ENCODE data around the gene CCNY. TPM values are rescaled to one million over a fixed set of nuclear protein-coding genes. Genes with fewer than 3 reads are reported as not detected.

Gene CCNY
- total RNA-seq, 1 experiment from 2014 or later: 53.3 TPM

- DNase-seq (ENCODE audit: low spot score) (no peak), ATAC-seq (no peak)
- no peak overlapping the region for H3K27ac Mint-ChIP-seq
- ChIA-PET POLR2A (no interaction called here), CTCF (no interaction called here)
- H3K27me3 Mint-ChIP-seq (ENCODE audit: low read depth): no peaks in the 10 kb centered on the region; the same call in 1 of the 2 replicates
- TF ChIP-seq GABPB1 (CRISPR knock-in tag; IDR thresholded peaks at IDR 0.05): peak; percentile 96
- TF ChIP-seq ERG (CRISPR knock-in tag; IDR thresholded peaks at IDR 0.05): no peak
- TF ChIP-seq JAZF1 (CRISPR knock-in tag; IDR thresholded peaks at IDR 0.05): no peak
- no peak for TF ChIP-seq ZNF317 (CRISPR knock-in tag; IDR thresholded peaks at IDR 0.05; ENCODE audit: borderline replicate concordance, low read depth)
- no peak for TF ChIP-seq TCF7 (CRISPR knock-in tag; IDR thresholded peaks at IDR 0.05; ENCODE audit: low read depth)
- TF ChIP-seq MXD4 (CRISPR knock-in tag; IDR thresholded peaks at IDR 0.05; ENCODE audit: borderline replicate concordance): no peak
- H3K4me1 Mint-ChIP-seq: peaks cover 31% of the 10 kb centered on the region
- peaks cover 9% of the 10 kb centered on the region for H3K9me3 Mint-ChIP-seq
- H3K4me3 Mint-ChIP-seq: no peak overlapping the region
- peaks cover 22% of the 10 kb centered on the region for H3K36me3 Mint-ChIP-seq
These were observed 4.2 kb upstream of the CCNY start for GRCh38 chr10:35331894-35332640.

- ATAC-seq: no peak
- H3K27me3 Mint-ChIP-seq (ENCODE audit: low read depth): peaks cover 4% of the 10 kb centered on the region; the same call in 1 of the 2 replicates
- CTCF ChIA-PET: no interaction called here
- no peak for DNase-seq (ENCODE audit: low spot score)
- POLR2A ChIA-PET: no interaction called here
- peaks cover 22% of the 10 kb centered on the region for H3K36me3 Mint-ChIP-seq
- H3K9me3 Mint-ChIP-seq: peaks cover 9% of the 10 kb centered on the region
- peak overlapping the region; percentile 9 for H3K4me3 Mint-ChIP-seq
- TF ChIP-seq KAT7 (CRISPR knock-in tag; IDR thresholded peaks at IDR 0.05; ENCODE audit: borderline replicate concordance) (no peak), GTF2I (CRISPR knock-in tag; conservative IDR thresholded peaks at IDR 0.05) (no peak), ZNF121 (CRISPR knock-in tag; IDR thresholded peaks at IDR 0.05) (no peak), E2F5 (CRISPR knock-in tag; IDR thresholded peaks at IDR 0.05) (no peak), CBFB (CRISPR knock-in tag; IDR thresholded peaks at IDR 0.05; ENCODE audit: low read depth) (no peak), ARID4B (CRISPR knock-in tag; IDR thresholded peaks at IDR 0.05; ENCODE audit: borderline replicate concordance) (no peak), ZNF671 (CRISPR knock-in tag; IDR thresholded peaks at IDR 0.05) (no peak), MXD4 (CRISPR knock-in tag; IDR thresholded peaks at IDR 0.05; ENCODE audit: borderline replicate concordance) (no peak), E2F4 (CRISPR knock-in tag; IDR thresholded peaks at IDR 0.05; ENCODE audit: borderline replicate concordance, low read depth) (no peak), NFE2L1 (CRISPR knock-in tag; IDR thresholded peaks at IDR 0.05) (no peak), NR3C1 (CRISPR knock-in tag; conservative IDR thresholded peaks at IDR 0.05; ENCODE audit: low read depth) (no peak), ZNF396 (CRISPR knock-in tag; IDR thresholded peaks at IDR 0.05; ENCODE audit: borderline replicate concordance) (no peak), JAZF1 (CRISPR knock-in tag; IDR thresholded peaks at IDR 0.05) (no peak), SOX15 (CRISPR knock-in tag; IDR thresholded peaks at IDR 0.05) (no peak), SMAD3 (CRISPR knock-in tag; IDR thresholded peaks at IDR 0.05; ENCODE audit: borderline replicate concordance) (no peak), IRF1 (CRISPR knock-in tag; IDR thresholded peaks at IDR 0.05) (no peak), AFF4 (CRISPR knock-in tag; IDR thresholded peaks at IDR 0.05; ENCODE audit: borderline replicate concordance) (no peak), FOXJ3 (CRISPR knock-in tag; IDR thresholded peaks at IDR 0.05; ENCODE audit: borderline replicate concordance) (no peak)
- no peak overlapping the region for H3K27ac Mint-ChIP-seq
- H3K4me1 Mint-ChIP-seq: peaks cover 40% of the 10 kb centered on the region
These were observed 2.0 kb upstream of the CCNY start for GRCh38 chr10:35334297-35334696.

Measured in WTC11 (cell line).